SU-DHL-6 (cell line): ENCODE data around the gene CERS6.

Experiments used
- H2AFZ ChIP-seq: fragments of 200-600 bp; sonication (generic); 2 replicates; pipeline ENCODE4 v1.6.1; 2014; ENCODE audit warnings: low read depth, mild to moderate bottlenecking, moderate library complexity, mixed read lengths, antibody characterized with exemption, low read length; ENCODE audit not compliant: severe bottlenecking
- H3F3A ChIP-seq: fragments of 200-600 bp; shearing (Covaris generic); 2 replicates; pipeline ENCODE4 v1.6.0; 2016; ENCODE audit warnings: antibody characterized with exemption, mild to moderate bottlenecking; ENCODE audit not compliant: insufficient read depth
- H3K27ac ChIP-seq: fragments of 200-600 bp; sonication (generic); 2 replicates; pipeline ENCODE4 v1.5.1; 2016; ENCODE audit warnings: low read depth, mild to moderate bottlenecking, low read length, moderate library complexity, mixed read lengths
- H3K27me3 ChIP-seq: fragments of 200-600 bp; sonication (generic), shearing (Covaris generic); 2 replicates; pipeline ENCODE4 v1.6.0; 2014; ENCODE audit warnings: mild to moderate bottlenecking, low read length
- H3K36me3 ChIP-seq: fragments of 200-600 bp; sonication (generic); 2 replicates; pipeline ENCODE4 v1.6.1; 2014; ENCODE audit warnings: mild to moderate bottlenecking, low read length, mixed read lengths
- H3K4me2 ChIP-seq: fragments of 300-600, 200-600 bp; shearing (Covaris generic), sonication (generic); 2 replicates; pipeline ENCODE4 v1.6.0; 2014; ENCODE audit warnings: low read length, low read depth, mild to moderate bottlenecking; ENCODE audit not compliant: poor library complexity, severe bottlenecking
- H3K4me3 ChIP-seq: fragments of 200-600 bp; sonication (generic); 2 replicates; pipeline ENCODE4 v1.5.1; 2014; ENCODE audit warnings: antibody characterized with exemption, low read length, mild to moderate bottlenecking, mixed read lengths; ENCODE audit not compliant: insufficient read depth, poor library complexity, severe bottlenecking
- H3K79me2 ChIP-seq: fragments of 200-600 bp; sonication (generic); 2 replicates; pipeline ENCODE4 v1.6.1; 2014; ENCODE audit warnings: mild to moderate bottlenecking, low read length, moderate library complexity; ENCODE audit not compliant: insufficient read depth
- H3K9ac ChIP-seq: fragments of 200-600 bp; sonication (generic); 2 replicates; pipeline ENCODE4 v1.7.0; 2014; ENCODE audit warnings: mild to moderate bottlenecking, low read length
- H3K9me2 ChIP-seq: fragments of 200-600 bp; sonication (generic); replicated peaks from 2 replicates; pipeline ENCODE4 v1.6.1; 2014; ENCODE audit warnings: low read length; ENCODE audit not compliant: insufficient read depth
- H3K9me3 ChIP-seq: fragments of 200-600 bp; sonication (generic); 2 replicates; pipeline ENCODE4 v1.6.1; 2014; ENCODE audit warnings: low read length, mixed read lengths; ENCODE audit not compliant: insufficient read depth
- H4K20me1 ChIP-seq: fragments of 200-600 bp; sonication (generic); 2 replicates; pipeline ENCODE4 v1.6.1; 2014; ENCODE audit warnings: low read depth, mild to moderate bottlenecking, antibody characterized with exemption, low read length, moderate library complexity, mixed read lengths
- CTCF ChIP-seq: fragments of 200-600 bp; sonication (generic); IDR thresholded peaks from one replicate; pipeline ENCODE4 v1.5.1; 2017; ENCODE audit warnings: antibody characterized with exemption, mild to moderate bottlenecking, low read length, moderate library complexity; ENCODE audit not compliant: insufficient read depth, poor library complexity, severe bottlenecking
- EZH2phosphoT487 ChIP-seq: fragments of 200-600 bp; sonication (generic), shearing (Covaris generic); conservative IDR thresholded peaks from 2 replicates; pipeline ENCODE4 v1.6.1; 2018; ENCODE audit warnings: mild to moderate bottlenecking, antibody characterized with exemption, low read length, moderate library complexity, mixed read lengths

The CERS6 gene

GRCh38 chr2:168710754-168711467 is 254.8 kb downstream of the CERS6 start:
- Histone ChIP-seq H3K36me3 (no peaks in the 10 kb centered on the region), H3K9me3 (no peaks in the 10 kb centered on the region), H3K4me2 (no peak overlapping the region), H3K27me3 (peaks cover 2% of the 10 kb centered on the region; the same call in 1 of the 2 replicates), H3K9me2 (no peaks in the 10 kb centered on the region), H4K20me1 (no peaks in the 10 kb centered on the region), H3K27ac (no peak overlapping the region), H3K4me3 (no peak overlapping the region), H3F3A (no peaks in the 10 kb centered on the region), H3K9ac (no peak overlapping the region), H3K79me2 (no peaks in the 10 kb centered on the region), H2AFZ (no peak overlapping the region)
- TF ChIP-seq CTCF (no peak), EZH2phosphoT487 (no peak)

- Histone ChIP-seq H3K27me3 (peaks cover 2% of the 10 kb centered on the region; the same call in 1 of the 2 replicates), H3K9me2 (no peaks in the 10 kb centered on the region), H3K4me2 (no peak overlapping the region), H3K27ac (no peak overlapping the region), H4K20me1 (no peaks in the 10 kb centered on the region), H3K9ac (no peak overlapping the region), H3K9me3 (no peaks in the 10 kb centered on the region), H3F3A (no peaks in the 10 kb centered on the region), H2AFZ (no peak overlapping the region), H3K4me3 (no peak overlapping the region), H3K36me3 (no peaks in the 10 kb centered on the region), H3K79me2 (no peaks in the 10 kb centered on the region)
- TF ChIP-seq EZH2phosphoT487 (no peak), CTCF (no peak)
Observed at GRCh38 chr2:168712053-168712452, 256.0 kb downstream of the CERS6 start.

- Histone ChIP-seq H3K27ac (no peak overlapping the region), H3K4me3 (no peak overlapping the region), H3K4me2 (no peak overlapping the region), H3K36me3 (no peaks in the 10 kb centered on the region), H3K9ac (no peak overlapping the region), H3F3A (no peaks in the 10 kb centered on the region), H3K9me3 (no peaks in the 10 kb centered on the region), H3K9me2 (no peaks in the 10 kb centered on the region), H3K27me3 (peaks cover 2% of the 10 kb centered on the region; the same call in 1 of the 2 replicates), H2AFZ (no peak overlapping the region), H3K79me2 (no peaks in the 10 kb centered on the region), H4K20me1 (no peaks in the 10 kb centered on the region)
- TF ChIP-seq EZH2phosphoT487 (no peak), CTCF (no peak)
Observed at GRCh38 chr2:168713325-168713724, 257.3 kb downstream of the CERS6 start.
